Ishikawa (cell line): ENCODE data around the gene PKP1.

Experiments
- CEBPB ChIP-seq: IDR thresholded peaks from 2 replicates; pipeline ENCODE4 v1.6.1; 2012
- CREB1 ChIP-seq: IDR thresholded peaks from 2 replicates; pipeline ENCODE4 v1.6.1; 2012; ENCODE audit warnings: low read depth
- EGR1 ChIP-seq: IDR thresholded peaks from 2 replicates; pipeline ENCODE4 v1.6.1; 2012
- EP300 ChIP-seq: IDR thresholded peaks from 2 replicates; pipeline ENCODE4 v1.6.1; 2012; ENCODE audit warnings: borderline replicate concordance
- FOXM1 ChIP-seq: IDR thresholded peaks from 2 replicates; pipeline ENCODE4 v1.6.1; 2012; ENCODE audit warnings: low read depth, borderline replicate concordance
- MAX ChIP-seq: IDR thresholded peaks from 2 replicates; pipeline ENCODE4 v1.6.1; 2012
- NFIC ChIP-seq: IDR thresholded peaks from 2 replicates; pipeline ENCODE4 v1.6.1; 2012
- RAD21 ChIP-seq: IDR thresholded peaks from 2 replicates; pipeline ENCODE4 v1.6.1; 2012; ENCODE audit warnings: low read depth
- TAF1 ChIP-seq: IDR thresholded peaks from 2 replicates; pipeline ENCODE4 v1.6.1; 2012; ENCODE audit warnings: low read depth, mild to moderate bottlenecking
- TCF12 ChIP-seq: IDR thresholded peaks from 2 replicates; pipeline ENCODE4 v1.6.1; 2012; ENCODE audit warnings: low read depth
- TEAD4 ChIP-seq: IDR thresholded peaks from 2 replicates; pipeline ENCODE4 v1.6.1; 2012
- USF1 ChIP-seq: IDR thresholded peaks from 2 replicates; pipeline ENCODE4 v1.6.1; 2012
- YY1 ChIP-seq: IDR thresholded peaks from 2 replicates; pipeline ENCODE4 v1.6.1; 2012; ENCODE audit warnings: low read depth
- ZBTB7A ChIP-seq: IDR thresholded peaks from 2 replicates; pipeline ENCODE4 v1.6.1; 2012; ENCODE audit warnings: low read depth
- TF ChIP-seq, protein P1 (sequence below): IDR thresholded peaks from 2 replicates; pipeline ENCODE4 v1.6.1; 2012; ENCODE audit warnings: low read depth, mild to moderate bottlenecking

The PKP1 gene

DNA sequence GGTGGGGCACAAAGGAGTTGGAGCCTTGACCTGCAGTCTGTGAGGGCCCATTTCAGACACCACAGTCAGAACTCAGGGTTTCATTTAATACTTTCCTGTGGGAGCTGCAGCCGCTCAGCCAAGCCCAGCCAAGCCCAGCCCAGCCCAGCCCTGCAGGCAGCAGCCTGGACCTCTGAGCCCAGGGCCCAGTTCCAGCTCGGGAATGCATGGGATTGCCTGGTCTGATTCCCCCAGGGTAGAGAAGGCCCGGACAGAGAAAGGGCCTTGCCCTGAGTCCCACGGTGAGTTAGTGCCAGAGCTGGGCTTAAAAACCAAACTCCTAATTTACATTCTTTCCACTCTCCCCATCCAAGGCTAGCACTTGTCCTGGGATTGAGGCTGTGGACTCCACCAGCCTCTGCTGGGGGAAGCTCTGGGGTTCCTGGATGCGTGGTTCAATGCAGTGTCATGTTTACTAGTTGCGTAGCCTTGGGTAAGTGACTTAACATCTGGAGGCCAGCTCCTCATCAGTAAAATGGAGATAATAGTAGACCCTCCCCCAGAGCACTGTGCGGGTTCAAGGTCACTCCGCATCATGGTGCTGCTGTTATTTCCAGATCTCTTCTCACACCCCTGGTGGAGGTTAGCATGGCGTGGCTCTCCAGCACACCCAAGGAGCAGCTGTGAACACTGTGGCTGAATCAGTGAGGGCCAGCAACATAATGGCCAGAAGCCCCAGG is 29.2 kb upstream of the PKP1 start:
- TF ChIP-seq MAX (no peak), TCF12 (no peak), EP300 (no peak), CEBPB (no peak)
- TF ChIP-seq, protein P1, sequence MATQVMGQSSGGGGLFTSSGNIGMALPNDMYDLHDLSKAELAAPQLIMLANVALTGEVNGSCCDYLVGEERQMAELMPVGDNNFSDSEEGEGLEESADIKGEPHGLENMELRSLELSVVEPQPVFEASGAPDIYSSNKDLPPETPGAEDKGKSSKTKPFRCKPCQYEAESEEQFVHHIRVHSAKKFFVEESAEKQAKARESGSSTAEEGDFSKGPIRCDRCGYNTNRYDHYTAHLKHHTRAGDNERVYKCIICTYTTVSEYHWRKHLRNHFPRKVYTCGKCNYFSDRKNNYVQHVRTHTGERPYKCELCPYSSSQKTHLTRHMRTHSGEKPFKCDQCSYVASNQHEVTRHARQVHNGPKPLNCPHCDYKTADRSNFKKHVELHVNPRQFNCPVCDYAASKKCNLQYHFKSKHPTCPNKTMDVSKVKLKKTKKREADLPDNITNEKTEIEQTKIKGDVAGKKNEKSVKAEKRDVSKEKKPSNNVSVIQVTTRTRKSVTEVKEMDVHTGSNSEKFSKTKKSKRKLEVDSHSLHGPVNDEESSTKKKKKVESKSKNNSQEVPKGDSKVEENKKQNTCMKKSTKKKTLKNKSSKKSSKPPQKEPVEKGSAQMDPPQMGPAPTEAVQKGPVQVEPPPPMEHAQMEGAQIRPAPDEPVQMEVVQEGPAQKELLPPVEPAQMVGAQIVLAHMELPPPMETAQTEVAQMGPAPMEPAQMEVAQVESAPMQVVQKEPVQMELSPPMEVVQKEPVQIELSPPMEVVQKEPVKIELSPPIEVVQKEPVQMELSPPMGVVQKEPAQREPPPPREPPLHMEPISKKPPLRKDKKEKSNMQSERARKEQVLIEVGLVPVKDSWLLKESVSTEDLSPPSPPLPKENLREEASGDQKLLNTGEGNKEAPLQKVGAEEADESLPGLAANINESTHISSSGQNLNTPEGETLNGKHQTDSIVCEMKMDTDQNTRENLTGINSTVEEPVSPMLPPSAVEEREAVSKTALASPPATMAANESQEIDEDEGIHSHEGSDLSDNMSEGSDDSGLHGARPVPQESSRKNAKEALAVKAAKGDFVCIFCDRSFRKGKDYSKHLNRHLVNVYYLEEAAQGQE = no peak

GRCh38 chr1:201254625-201255478 is 28.5 kb upstream of the PKP1 start:
- TF ChIP-seq ZBTB7A = peak; percentile 82
- TF ChIP-seq RAD21 = peak; percentile 99
- TF ChIP-seq, protein P1 = no peak

GRCh38 chr1:201255479-201256362 is 27.6 kb upstream of the PKP1 start:
- no peak for TF ChIP-seq USF1
- TF ChIP-seq FOXM1 = no peak
- no peak for TF ChIP-seq TAF1
- TF ChIP-seq NFIC = no peak
- no peak for TF ChIP-seq EGR1
- TF ChIP-seq TEAD4 = no peak
- TF ChIP-seq CREB1 = no peak
- no peak for TF ChIP-seq MAX
- no peak for TF ChIP-seq YY1
- no peak for TF ChIP-seq EP300
- TF ChIP-seq TCF12 = no peak
- TF ChIP-seq RAD21 = no peak
- TF ChIP-seq CEBPB = no peak
- TF ChIP-seq, protein P1 = no peak
- no peak for TF ChIP-seq ZBTB7A

DNA sequence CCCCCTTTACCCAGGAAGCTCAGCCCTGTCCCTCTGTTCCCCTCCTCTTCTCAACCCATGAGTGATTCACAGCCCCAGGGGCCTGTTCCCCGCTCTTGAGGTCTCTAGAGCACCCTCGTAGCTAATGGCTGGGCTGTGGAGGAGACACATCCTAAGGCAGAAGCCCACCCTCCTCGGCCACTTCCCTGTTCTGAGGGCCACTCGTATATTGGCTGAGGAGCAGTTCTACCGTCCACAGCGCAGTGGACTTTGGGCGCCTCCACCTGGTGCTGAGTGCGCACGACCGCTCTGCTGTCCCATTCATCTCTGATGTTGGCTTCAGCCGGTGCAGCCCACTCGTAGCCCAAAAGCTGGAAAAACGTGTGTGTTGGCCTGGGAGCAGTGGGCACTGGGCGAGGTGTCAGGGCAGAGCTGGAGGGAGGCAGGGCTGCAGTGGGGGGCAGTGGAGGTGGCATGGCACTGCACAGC is 24.5 kb upstream of the PKP1 start:
- 0 out of 2 replicates have a peak, but pooled peaks have one; percentile 5 for TF ChIP-seq RAD21
- no peak for TF ChIP-seq YY1
